Measurements from ENCODE around the gene HSD17B14.
A peak's percentile ranks its signal among the peaks of the same experiment; 100 is the strongest.
"Not testable (repeated sequence)": the region's sequence is repeated elsewhere in the genome, so short reads cannot be mapped to it uniquely, and the experiment has no call there.

HSD17B14 gene

GRCh38 chr19:48836089-48837017, at the start of gene HSD17B14:
Gene HSD17B14, minus strand, starts transcription at chr19:48836491. Its CDS starts 80 bp downstream, at chr19:48836411.
- no peak for DNase-seq

- DNase-seq, result no peak
Observed at GRCh38 chr19:48883726-48884125, 47.4 kb upstream of the HSD17B14 start.

GRCh38 chr19:48881741-48882657, 45.7 kb upstream of the HSD17B14 start:
- no peak for DNase-seq

DNA sequence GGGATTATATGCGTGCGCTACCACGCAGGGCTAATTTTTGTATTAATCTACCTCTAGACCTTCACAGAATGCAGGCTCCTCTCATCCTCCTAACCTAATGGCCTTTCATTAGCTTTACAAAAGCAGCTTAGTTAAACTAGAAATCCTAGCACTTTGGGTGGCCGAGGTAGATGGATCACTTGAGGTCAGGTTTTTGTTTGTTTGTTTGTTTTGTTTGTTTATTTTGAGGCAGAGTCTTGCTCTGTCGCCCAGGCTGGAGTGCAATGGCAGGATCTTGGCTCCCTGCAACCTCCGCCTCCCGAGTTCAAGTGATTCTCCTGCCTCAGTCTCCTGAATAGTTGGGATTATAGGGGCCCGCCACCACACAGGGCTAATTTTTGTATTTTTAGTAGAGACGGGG, 43.4 kb upstream of the HSD17B14 start:
- DNase-seq, result not testable (repeated sequence)

- DNase-seq, result no peak
Observed at GRCh38 chr19:48879025-48879637, 42.8 kb upstream of the HSD17B14 start.

DNA sequence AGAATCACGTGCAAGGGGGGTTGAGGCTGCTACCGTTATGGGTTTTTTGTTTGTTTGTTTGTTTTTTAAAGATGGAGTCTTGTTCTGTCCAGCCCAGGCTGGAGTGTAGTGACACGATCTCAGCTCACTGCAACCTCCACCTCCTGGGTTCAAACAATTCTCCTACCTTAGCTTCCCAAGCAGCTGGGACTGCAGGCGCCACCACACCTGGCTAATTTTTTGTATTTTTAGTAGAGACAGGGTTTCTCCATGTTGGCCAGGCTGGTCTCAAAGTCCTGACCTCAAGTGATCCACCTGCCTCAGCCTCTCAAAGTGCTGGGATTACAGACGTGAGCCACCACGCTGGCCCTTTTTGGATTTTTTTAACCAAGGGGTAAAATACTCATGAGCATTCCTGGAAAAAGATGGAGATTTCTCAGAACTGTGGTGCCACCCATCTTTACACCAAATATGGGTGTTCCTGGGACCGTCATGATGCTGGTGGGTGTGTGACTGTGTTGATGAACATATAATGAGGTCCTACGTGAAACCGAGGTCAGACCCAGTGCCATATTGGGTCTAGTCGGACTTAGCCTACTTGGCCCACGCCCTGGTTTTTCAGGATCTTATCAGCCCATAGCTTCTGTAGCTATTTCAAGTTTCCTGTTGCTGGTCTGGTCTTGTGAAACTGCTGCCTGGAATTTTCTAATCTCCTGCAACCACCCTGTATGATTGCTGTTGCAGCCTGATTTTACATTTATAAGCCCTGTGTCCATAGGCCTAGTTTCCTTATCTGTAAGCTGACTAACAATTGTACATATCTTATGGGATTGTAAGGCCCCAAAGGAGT, 42.1 kb upstream of the HSD17B14 start:
- no peak for DNase-seq

DNA sequence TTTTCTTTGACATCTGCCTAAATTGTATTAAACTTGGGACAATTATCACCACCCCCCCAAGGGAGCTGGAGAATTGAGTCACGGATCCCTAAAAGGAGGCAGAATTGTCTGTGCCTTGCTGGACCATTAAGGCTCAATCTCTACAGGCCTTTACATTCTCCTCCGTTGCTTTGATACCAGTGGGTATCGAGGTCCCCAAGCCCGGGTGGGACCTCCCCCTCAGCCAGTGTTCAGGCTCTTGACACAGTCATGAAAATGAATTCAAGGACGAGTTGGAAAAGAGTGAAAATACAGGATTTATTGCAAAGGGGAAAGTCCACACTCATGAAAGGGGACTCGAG, 41.5 kb upstream of the HSD17B14 start:
- no peak for DNase-seq

- not testable (repeated sequence) for DNase-seq
Observed at GRCh38 chr19:48876043-48876981, 40.0 kb upstream of the HSD17B14 start.

DNA sequence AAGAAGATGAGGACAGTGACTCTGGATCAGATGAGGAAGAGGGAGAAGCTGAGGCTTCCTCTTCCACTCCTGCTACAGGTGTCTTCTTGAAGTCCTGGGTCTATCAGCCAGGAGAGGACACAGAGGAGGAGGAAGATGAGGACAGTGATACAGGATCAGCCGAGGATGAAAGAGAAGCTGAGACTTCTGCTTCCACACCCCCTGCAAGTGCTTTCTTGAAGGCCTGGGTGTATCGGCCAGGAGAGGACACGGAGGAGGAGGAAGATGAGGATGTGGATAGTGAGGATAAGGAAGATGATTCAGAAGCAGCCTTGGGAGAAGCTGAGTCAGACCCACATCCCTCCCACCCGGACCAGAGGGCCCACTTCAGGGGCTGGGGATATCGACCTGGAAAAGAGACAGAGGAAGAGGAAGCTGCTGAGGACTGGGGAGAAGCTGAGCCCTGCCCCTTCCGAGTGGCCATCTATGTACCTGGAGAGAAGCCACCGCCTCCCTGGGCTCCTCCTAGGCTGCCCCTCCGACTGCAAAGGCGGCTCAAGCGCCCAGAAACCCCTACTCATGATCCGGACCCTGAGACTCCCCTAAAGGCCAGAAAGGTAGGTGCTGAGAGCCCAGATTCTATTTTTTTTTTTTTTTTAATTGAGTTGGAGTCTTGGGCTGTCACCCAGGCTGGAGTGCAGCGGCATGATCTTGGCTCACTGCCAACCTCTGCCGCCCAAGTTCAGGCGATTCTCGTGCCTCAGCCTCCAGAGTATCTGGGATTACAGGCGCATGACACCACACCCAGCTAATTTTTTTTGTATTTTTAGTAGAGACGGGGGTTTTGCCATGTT, 38.2 kb upstream of the HSD17B14 start:
- no peak for DNase-seq

GRCh38 chr19:48873476-48874302, 37.4 kb upstream of the HSD17B14 start:
- no peak for DNase-seq

DNA sequence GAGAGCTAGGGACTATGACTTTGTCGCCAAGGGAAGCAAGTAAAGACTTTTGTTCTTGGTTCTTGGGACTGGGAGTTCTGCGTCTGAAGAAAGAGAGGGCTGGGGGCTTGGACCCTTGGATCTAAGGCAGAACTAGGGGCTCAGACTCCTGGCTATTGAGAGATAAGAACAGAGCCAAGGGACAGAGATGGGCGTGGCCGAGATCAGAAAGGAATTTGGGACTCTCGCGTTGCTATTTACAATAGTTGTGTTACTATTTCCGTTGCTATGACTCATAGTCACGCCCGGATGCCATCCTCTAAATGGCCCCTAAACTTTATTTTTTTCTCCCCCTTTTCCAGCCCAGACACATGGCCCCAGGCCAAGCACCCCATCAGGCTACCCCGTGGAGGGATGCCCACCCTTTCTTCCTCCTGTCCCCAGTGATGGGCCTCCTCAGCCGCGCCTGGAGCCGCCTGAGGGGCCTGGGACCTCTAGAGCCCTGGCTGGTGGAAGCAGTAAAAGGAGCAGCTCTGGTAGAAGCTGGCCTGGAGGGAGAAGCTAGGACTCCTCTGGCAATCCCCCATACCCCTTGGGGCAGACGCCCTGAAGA, 36.7 kb upstream of the HSD17B14 start:
- DNase-seq, result peak; percentile 66

GRCh38 chr19:48872182-48872883, 36.0 kb upstream of the HSD17B14 start, which contains the start of gene PPP1R15A:
Gene PPP1R15A, plus strand, starts transcription at chr19:48872421. Its CDS starts 813 bp downstream, at chr19:48873234.
- DNase-seq, result peak; percentile 99

GRCh38 chr19:48871471-48872181, 35.3 kb upstream of the HSD17B14 start:
- not testable (repeated sequence) for DNase-seq

- no peak for DNase-seq
Observed at GRCh38 chr19:48870048-48870447, 33.8 kb upstream of the HSD17B14 start.

DNA sequence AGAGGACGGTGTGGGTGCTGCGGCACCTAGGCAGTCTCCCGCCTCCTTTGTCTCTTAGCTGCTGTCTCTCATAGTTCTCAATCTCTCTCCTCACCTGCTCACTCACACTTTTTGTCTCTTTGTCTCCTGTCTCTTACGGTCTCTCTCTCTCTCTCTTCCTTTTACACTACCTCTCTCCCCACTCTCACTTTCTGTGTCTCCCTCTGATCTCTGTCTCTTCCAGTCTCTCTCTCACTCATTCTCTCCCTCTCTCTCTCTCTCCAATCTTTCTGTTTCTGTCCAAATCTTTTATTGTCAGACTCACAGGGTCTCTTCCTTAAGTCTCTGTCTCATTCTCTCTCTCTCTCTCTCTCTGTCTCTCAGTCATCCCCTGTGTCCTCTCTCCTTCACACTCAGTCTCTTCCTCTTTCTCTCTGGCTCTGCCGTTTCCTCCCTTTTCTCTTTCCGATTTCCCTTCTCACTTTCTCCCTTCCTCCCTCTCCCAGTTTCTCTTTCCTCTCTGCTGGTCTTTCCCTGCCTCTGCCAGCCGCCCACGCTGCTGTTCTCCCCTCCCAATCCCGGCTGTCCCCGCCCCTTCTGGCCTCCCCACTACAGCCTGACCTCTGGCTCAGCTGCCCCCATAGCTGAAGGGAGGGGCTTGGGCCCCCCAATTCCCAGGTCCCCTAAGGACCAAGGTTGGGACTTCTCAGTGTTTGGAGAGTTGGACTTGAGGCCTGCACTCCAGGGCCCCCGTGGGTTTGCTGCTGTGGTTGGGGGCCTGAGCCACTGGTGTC, 32.0 kb upstream of the HSD17B14 start, which contains the start of gene PLEKHA4:
Gene PLEKHA4 (minus strand): TSS at position 504 of the 773 bp plus-strand sequence. CDS start 997 bp downstream, outside the sequence.
- no peak for DNase-seq

GRCh38 chr19:48867746-48868113, 31.4 kb upstream of the HSD17B14 start:
- no peak for DNase-seq
